ENCODE results near the gene SMC3.
"Not testable (repeated sequence)": the region's sequence is repeated elsewhere in the genome, so short reads cannot be mapped to it uniquely, and the experiment has no call there.

SMC3 gene

GRCh38 chr10:110584006-110584405, 16.5 kb downstream of the SMC3 start:
- no peak for DNase-seq (ENCODE audit: low spot score)

- DNase-seq (ENCODE audit: low spot score): no peak
These were observed 24.3 kb downstream of the SMC3 start for GRCh38 chr10:110591760-110592159.

DNA sequence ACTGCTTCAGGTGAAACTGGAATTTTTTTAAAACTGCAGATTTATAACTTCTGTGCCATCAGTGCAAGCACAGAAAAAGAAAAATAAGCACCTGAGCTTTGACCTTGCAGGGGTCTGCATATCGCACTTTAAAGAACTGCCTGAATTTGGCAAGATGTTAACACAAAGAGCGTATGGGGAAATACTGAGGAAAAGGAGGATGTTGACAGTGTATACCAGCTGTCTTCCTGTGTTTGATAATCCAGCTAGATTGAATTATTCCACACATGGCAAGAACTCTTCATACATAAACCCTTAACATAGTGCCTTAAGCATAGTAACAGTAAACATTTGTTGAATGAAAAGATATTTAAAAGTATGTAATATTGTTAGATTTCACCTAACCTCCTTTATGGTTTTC, 30.0 kb downstream of the SMC3 start:
- no peak for DNase-seq (ENCODE audit: low spot score)

- DNase-seq (ENCODE audit: low spot score): peak; percentile 79
These were observed 33.1 kb downstream of the SMC3 start for GRCh38 chr10:110600487-110601101.

GRCh38 chr10:110601581-110601980, 34.1 kb downstream of the SMC3 start:
- no peak for DNase-seq (ENCODE audit: low spot score)

DNA sequence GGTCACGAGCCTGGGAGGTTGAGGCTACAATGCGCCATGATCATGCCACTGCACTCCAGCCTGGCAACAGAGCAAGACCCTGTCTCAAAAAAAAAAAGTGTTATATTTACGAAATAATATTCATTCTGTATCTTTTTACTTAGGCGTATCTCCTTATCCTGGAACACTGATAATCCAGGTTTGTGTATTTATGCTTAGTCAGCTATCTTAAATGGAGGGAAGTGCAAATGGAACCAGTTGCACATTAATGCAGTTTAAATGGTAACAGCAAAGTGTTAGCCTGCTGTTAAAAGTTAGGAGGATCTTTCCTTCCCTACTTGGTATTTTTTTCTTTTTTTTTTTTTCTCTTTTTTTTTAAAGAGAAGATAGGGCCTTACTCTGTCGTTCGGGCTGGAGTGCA, 40.6 kb downstream of the SMC3 start:
- DNase-seq (ENCODE audit: low spot score): no peak

DNA sequence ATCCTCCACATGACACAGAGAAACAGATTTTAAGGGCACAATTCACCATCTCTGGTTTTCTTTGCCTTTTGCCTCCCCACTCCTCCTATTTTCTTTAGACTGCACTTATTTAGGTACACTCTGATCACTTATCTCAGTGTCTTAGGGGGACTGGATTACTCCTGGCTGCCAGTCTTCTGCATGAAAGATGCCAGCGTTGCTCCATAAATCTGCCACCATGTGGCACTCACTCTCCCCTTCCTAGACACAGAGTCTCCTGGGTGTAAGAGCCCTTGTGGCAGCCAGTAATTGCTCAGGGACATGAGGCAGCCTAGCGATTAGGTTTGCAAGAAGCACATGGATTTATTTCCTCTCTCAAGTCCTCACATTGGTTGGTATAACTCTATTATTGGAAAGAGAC, 42.1 kb downstream of the SMC3 start:
- peak; percentile 66 for DNase-seq (ENCODE audit: low spot score)

DNA sequence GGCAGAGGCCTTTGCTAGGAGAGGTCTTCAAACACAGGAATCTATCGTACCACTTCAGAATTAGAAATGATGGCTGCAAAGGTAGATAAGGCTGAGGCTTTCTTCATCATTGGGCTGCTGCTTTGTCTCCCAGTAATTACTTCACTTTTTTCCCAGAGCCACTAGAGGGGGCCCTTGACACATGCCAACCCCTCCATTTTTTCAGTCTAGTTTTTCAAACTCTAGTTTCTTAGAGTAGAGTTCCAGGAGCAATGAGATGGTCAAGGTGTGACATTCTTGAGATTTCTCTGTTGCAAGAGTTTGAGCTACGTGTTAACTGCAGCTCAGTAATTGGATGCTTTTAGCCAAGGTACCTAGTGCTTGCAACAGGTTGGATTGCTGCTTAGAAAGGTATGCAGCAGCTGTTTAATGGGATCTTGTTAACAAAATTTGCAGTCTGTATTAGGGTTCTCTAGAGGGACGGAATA, 42.8 kb downstream of the SMC3 start:
- peak; percentile 77 for DNase-seq (ENCODE audit: low spot score)

- DNase-seq (ENCODE audit: low spot score): not testable (repeated sequence)
These were observed 43.3 kb downstream of the SMC3 start for GRCh38 chr10:110610781-110611180.

- DNase-seq (ENCODE audit: low spot score): no peak
These were observed 44.6 kb downstream of the SMC3 start for GRCh38 chr10:110612087-110612486.

DNA sequence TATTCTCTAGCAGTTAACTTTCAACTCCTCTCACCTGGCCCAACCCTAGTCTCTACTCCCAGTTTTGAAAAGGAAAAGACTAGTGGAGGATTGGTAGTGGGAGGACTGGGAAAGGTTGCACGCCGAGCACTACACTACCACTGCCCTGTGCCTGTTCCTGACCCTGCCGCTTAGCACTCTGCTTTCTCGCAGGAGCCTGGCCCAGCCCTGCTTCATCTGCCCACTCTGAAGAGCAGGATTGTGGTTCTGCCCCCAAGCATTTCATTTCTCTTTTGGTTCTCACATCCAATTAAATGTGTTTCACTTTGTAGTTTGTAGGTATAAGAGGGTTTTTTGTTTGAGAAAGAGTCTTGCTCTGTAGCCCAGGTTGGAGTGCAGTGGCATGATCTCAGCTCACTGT, 45.1 kb downstream of the SMC3 start:
- no peak for DNase-seq (ENCODE audit: low spot score)

GRCh38 chr10:110613341-110613995, 46.0 kb downstream of the SMC3 start:
- no peak for DNase-seq (ENCODE audit: low spot score)

DNA sequence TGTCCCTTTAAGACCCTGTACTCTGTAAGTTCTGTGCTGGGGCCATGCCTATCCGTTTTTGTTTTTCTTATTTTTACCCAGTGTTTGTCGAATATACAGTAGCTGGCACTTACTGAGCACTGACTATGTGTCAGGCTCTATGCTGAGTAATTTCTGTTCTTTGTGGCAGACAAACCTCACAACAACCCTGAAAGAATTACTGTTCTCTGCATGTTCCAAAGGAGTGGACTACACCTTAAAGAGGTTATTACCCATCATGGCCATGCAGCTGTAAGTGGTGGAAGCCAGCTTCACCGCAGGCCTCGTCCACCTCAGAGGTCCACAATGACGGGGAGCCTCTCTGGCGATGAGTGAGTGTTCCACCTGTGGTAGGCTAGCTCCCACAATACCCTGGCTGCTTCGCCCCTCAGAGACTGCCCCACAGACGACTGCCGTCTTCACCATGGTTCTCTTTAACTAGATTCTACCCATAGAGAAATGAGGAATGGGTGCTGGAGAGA, 46.6 kb downstream of the SMC3 start:
- no peak for DNase-seq (ENCODE audit: low spot score)

DNA sequence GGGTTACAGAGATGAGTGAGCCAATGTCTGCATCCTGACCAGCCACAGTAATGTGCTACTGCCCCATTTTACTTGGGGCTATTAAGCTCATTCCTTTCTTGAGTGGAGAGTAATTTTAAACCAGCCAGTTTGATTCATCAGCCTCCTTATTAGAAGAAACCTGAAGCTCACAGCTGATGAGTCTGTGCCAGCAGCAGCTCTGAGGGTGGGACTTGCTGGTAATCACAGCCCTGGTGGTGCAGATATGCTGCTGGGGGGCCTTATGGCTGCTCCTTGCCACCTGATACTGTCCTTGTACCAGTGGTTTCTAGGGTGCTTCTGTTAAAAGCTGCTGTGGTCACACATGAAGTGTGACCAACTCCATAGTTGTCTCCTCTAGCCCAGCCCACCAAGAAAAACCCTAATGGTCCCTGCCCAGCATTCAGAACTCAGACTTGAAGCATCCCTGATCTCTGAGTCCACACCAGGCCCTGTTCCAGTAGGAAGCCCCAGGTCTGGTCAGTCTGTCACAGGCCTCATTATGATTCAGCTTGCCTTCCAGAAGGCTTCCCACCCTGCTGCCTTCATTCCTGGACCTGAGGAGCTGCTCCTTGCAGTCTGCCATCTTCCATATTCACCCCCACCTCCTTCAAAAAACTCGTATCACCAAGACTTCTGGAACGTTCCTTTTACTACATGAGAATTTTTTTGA, 47.7 kb downstream of the SMC3 start:
- no peak for DNase-seq (ENCODE audit: low spot score)

DNA sequence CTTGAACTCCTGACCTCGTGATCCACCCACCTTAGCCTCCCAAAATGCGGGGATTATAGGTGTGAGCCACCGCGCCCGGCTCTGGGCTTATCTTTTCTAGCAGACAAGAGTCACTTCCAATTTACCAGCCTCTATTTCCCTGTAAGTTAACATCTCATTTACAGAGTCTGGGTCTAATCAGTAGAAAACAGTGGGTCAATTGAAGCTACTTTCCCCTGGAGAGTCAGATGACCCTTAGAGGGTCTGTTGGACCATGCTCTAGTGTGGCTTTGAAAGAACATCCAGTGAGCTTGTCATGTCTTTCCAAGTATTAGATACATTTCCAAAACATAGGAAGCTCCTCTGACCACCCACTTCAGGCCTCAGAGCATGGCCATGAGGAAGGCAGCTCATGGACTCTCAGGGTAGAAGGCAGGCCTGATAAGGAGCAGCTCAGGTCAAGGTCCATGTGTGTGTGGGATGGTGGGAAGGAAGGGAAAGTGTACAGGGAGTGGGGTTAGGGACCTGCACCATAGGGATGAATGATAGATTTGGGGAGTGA, 49.1 kb downstream of the SMC3 start:
- no peak for DNase-seq (ENCODE audit: low spot score)

DNA sequence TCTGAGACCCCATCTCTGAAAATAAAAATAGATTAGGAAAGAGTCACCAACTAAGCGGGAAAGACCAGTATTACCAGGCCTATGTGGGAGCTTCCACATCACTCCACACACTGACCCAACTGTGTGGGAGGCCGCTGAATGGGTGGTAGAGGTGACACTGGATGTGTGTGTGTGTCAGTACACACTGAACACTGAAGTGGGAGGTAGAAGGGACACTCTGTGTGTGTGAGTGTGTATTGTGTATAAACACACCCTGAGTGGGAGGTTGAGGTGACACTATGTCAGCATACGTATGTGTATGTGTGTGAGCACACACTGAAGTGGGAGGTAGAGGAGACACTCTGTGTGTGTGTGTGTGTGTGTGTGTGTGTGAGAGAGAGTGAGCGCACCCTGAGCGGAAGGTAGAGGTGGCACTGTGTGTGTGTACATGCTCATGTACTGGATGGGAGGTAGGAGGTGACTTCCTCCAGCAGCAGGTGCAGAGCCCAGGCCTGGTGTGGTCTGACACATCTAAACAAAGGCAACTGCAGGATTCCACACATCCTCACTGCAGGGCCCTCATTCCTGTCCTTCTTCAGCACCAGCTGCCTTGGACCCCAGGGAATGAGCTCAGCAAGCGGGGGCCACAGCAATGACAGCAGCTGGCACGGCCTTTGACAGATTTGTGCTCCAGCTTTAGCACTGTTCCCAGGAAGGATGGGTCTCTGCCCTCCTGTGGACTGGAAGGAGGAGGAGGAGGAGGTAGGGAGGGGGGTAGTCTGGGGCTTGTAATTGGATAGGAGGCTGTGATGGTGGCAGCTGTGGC, 50.1 kb downstream of the SMC3 start:
- no peak for DNase-seq (ENCODE audit: low spot score)

- no peak for DNase-seq (ENCODE audit: low spot score)
These were observed 50.7 kb downstream of the SMC3 start for GRCh38 chr10:110618230-110618610.

DNA sequence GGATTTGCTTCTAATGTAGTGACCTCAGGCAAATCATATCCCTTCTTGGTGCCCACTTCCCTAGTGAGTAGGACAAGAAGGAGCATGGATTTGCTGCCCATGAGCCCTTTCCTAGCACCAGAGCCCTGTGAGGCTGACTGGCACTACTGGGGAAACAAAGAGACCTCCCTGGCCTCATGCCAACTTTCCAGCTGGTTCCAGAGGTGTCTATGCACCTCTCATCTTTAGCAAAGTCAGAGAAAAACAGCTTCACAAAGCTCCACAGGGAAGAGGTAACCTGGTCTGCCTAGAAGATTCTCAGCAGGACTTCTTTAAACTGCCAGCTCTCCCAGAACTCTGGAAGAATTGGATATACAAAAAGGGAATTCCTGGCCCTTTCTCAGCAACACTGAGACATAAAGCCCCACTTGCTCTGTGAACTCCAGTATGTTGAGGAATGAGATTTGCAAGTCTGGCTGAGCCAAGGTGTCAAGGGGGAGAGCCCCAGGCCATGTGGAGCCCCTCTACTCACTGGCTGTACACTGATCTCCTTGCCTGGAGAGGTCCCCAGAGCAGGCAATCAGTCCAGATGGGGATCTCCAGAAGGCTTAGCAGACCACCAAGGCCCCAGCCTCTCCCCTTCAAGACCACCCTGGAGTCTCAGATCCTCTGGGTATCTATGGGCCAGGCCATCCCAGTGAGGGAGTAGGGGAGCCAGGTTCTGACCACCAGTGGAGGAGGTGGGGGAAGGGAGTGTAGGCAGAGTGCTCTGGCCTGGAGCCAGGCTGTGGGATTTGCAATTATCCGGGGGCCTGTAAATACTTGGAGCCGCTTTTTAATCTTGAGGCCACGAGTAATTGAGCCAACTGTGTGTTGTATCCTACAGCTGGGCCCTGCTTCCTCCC, 52.3 kb downstream of the SMC3 start:
- no peak for DNase-seq (ENCODE audit: low spot score)

- DNase-seq (ENCODE audit: low spot score): no peak
These were observed 52.9 kb downstream of the SMC3 start for GRCh38 chr10:110620398-110620719.

- DNase-seq (ENCODE audit: low spot score): not testable (repeated sequence)
These were observed 55.8 kb downstream of the SMC3 start for GRCh38 chr10:110623316-110623715.

- no peak for DNase-seq (ENCODE audit: low spot score)
These were observed 57.9 kb downstream of the SMC3 start for GRCh38 chr10:110625356-110625894.
